ENCODE data around the gene MNT.

Gene MNT

DNA sequence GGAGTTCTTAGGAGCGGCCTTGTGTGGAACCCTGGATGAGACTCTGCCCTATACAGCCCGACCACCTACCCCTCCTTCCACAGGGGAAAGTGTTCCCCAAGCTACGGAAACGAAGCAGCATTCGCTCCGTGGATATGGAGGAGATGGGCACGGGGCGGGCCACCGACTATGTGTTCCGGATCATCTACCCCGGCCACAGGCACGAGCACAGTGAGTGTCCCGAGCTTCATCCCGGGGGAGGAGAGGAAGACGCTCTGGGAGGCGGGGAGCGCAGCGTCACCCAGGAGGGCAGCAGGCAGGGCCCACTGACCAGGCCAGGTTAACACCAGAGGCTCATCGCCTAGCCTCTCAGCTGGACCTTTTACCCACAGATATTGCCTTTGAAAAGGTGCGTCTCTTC, 35.7 kb downstream of the MNT start:
- no peak for DNase-seq (ENCODE audit: low read depth, low spot score)
- TF ChIP-seq, protein P1, sequence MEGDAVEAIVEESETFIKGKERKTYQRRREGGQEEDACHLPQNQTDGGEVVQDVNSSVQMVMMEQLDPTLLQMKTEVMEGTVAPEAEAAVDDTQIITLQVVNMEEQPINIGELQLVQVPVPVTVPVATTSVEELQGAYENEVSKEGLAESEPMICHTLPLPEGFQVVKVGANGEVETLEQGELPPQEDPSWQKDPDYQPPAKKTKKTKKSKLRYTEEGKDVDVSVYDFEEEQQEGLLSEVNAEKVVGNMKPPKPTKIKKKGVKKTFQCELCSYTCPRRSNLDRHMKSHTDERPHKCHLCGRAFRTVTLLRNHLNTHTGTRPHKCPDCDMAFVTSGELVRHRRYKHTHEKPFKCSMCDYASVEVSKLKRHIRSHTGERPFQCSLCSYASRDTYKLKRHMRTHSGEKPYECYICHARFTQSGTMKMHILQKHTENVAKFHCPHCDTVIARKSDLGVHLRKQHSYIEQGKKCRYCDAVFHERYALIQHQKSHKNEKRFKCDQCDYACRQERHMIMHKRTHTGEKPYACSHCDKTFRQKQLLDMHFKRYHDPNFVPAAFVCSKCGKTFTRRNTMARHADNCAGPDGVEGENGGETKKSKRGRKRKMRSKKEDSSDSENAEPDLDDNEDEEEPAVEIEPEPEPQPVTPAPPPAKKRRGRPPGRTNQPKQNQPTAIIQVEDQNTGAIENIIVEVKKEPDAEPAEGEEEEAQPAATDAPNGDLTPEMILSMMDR (IDR thresholded peaks at IDR 0.05; ENCODE audit: low read depth, low read length): no peak
- in situ Hi-C loops (cut with HindIII; ENCODE audit: low sequenced_read_pairs): no loop called here
- H3K4me3 ChIP-seq (ENCODE audit: low read depth, low read length): no peak overlapping the region

DNA sequence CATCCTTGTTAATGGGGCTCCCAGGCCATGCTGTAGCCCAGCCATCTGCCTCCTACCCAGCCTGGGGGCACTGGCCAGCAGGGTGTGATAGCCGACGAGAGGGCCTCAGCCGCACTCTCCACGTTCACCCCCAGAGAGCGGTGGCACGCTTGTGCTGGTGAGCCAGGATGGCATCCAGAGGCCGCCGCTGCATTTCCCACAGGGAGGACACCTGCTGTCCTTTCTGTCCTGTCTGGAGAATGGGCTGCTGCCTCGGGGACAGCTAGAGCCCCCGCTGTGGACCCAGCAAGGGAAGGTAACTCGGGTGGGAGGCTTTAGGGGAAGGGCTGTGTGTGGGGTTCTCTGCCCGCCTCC, 36.1 kb downstream of the MNT start:
- in situ Hi-C loops (cut with HindIII; ENCODE audit: low sequenced_read_pairs): no loop called here
- no peak overlapping the region for H3K4me3 ChIP-seq (ENCODE audit: low read depth, low read length)
- DNase-seq (ENCODE audit: low read depth, low spot score): no peak
- TF ChIP-seq, protein P1 (IDR thresholded peaks at IDR 0.05; ENCODE audit: low read depth, low read length): no peak

- in situ Hi-C loops (cut with HindIII; ENCODE audit: low sequenced_read_pairs): no loop called here
- TF ChIP-seq, protein P1 (IDR thresholded peaks at IDR 0.05; ENCODE audit: low read depth, low read length): no peak
- DNase-seq (ENCODE audit: low read depth, low spot score): no peak
- H3K4me3 ChIP-seq (ENCODE audit: low read depth, low read length): no peak overlapping the region
These were observed 36.8 kb downstream of the MNT start for GRCh38 chr17:2363851-2364762.

GRCh38 chr17:2363318-2363717, 37.5 kb downstream of the MNT start:
- TF ChIP-seq, protein P1 (IDR thresholded peaks at IDR 0.05; ENCODE audit: low read depth, low read length): no peak
- H3K4me3 ChIP-seq (ENCODE audit: low read depth, low read length): no peak overlapping the region
- in situ Hi-C loops (cut with HindIII; ENCODE audit: low sequenced_read_pairs): no loop called here
- no peak for DNase-seq (ENCODE audit: low read depth, low spot score)

GRCh38 chr17:2362881-2363280, 38.0 kb downstream of the MNT start:
- no peak overlapping the region for H3K4me3 ChIP-seq (ENCODE audit: low read depth, low read length)
- no peak for DNase-seq (ENCODE audit: low read depth, low spot score)
- in situ Hi-C loops (cut with HindIII; ENCODE audit: low sequenced_read_pairs): no loop called here
- TF ChIP-seq, protein P1 (IDR thresholded peaks at IDR 0.05; ENCODE audit: low read depth, low read length): no peak

DNA sequence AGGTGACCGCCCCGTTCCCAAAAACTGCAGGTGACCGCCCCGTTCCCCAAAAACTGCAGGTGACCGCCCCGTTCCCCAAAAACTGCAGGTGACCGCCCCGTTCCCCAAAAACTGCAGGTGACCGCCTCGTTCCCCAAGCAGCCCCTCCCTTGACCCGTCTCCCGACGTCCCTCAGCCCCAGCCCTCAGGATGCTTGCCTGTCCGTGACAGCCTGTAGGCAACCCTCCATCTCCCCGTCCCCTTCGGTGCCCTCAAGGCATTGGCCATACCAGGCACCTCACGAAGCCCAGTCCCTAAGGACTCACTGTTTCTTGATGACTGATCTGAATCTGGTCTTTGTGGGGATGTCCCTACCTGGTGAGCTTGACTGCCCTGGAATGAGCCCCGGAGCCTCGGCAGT, 38.4 kb downstream of the MNT start:
- H3K4me3 ChIP-seq (ENCODE audit: low read depth, low read length): no peak overlapping the region
- TF ChIP-seq, protein P1 (IDR thresholded peaks at IDR 0.05; ENCODE audit: low read depth, low read length): no peak
- DNase-seq (ENCODE audit: low read depth, low spot score): no peak
- in situ Hi-C loops (cut with HindIII; ENCODE audit: low sequenced_read_pairs): no loop called here
